Measurements from ENCODE around the gene SLC17A2.
"Not testable (repeated sequence)": the region's sequence is repeated elsewhere in the genome, so short reads cannot be mapped to it uniquely, and the experiment has no call there.

SLC17A2 gene

GRCh38 chr6:25951296-25952032, 21.0 kb upstream of the SLC17A2 start:
- no peak for DNase-seq

DNA sequence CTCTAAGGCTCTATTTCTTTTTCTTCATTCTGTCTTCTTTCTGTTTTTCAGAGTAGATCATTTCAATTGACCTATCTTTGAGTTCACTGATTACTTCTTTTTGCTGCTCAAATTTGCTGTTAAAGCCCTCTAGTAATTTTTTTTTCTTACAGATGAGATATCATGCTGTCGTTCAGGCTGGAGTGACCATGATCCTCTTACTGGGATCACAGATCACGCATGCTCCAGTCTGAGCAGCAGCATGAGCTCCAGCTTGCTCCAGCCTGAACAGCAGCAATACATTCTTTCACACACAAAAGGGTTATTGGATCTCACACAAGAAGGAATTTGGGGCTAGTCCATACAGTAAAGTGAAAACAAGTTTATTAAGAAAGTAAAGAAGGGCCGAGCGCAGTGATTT, 19.8 kb upstream of the SLC17A2 start:
- no peak for DNase-seq

DNA sequence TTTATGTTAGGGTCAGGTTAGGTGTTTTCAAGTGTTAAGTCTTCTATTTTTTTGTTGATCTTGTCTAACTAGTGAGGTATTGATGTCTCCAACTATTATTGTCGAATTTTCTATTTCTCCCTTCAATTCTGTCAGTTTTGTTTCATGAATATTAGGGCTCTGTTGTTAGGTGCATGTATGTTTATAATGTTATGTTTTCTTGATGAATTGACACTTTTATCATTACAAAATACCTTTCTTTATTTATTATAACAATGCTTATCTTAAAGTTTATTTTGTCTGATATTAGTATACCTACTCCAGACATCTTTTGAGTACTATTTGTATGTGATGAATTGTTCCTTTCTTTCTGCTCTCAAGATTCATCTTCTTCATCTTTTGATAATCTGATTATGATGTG, 19.2 kb upstream of the SLC17A2 start:
- no peak for DNase-seq

DNA sequence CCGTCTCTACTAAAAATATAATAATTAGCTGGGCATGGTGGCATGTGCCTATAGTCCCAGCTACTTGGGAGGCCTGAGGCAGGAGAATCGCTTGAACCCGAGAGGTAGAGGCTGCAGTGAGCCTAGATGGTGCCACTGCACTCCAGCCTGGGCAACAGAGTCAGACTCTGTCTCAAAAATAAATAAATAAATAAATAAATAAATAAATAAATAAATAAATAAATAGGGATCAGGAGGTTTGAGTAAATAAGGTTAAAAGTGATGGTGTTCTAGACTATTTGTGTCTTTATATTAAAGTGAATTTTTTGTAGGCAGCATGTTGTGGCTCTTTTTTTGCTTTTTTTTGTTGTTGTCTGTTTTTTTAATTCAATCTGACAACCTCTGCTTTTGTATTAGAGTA, 17.0 kb upstream of the SLC17A2 start:
- DNase-seq, result not testable (repeated sequence)

DNA sequence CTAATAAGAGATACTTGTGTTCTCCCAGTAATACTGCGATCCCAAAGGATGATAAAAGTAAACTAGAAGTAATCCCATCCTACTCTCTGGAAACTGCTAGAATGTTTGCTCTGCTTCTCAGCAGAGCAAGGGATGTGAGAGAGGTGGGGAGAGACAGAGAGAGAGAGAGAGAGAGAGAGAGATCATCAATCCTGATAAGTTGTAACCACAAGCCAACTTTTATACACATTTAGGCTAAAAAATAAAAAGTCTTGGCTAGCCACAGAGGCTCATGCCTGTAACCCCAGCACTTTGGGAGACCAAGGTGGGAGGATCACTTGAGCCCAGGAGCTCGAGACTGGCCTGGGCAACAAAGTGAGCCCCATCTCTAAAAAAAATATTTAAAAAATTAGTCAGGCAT, 16.1 kb upstream of the SLC17A2 start:
- DNase-seq, result no peak

- not testable (repeated sequence) for DNase-seq
Observed at GRCh38 chr6:25945738-25946137, 15.2 kb upstream of the SLC17A2 start.

GRCh38 chr6:25944688-25945574, 14.4 kb upstream of the SLC17A2 start:
- no peak for DNase-seq

DNA sequence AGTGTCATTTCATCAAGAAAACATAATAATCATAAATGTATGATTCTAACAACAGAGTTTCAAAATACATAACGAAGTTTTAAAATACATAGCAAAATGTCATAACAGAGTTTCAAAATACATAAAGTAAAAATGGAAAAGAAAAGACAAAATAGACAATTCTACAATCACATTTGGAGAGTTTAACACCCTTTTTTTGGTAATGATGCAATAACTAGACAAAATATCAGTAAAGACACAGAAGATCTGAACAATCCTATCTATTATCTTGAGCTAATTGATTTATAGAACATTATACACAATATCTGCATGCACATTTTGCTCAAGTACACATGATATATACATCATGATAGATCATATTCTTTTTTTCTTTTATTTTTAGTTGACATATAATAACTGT, 13.4 kb upstream of the SLC17A2 start:
- DNase-seq, result no peak

DNA sequence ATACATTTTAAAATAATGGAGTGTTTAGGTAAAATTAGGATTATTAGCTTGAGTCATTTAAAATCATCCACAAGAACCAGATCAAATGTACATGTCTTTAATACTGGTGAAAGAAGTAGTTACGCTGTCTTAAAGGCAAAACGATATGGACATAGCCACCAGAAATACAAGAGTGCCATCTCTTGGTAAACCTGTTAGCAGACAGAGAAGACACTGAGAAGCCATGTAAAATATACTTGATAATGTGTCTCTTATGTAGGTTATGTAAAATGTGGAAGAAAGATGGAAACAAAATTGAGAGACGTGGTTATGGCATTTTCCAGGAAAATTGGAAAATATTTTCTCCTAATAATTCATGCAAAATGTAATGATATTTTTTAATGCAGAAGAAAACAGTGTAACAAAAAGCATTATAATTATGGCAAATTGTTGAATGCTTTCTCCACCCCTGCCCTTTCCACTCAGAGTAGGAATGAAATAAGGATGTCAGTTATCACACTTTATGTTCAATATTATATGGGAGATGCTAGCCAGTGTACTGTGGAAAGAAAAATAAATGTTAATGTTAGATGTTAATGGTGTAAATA, 12.2 kb upstream of the SLC17A2 start:
- DNase-seq, result no peak

DNA sequence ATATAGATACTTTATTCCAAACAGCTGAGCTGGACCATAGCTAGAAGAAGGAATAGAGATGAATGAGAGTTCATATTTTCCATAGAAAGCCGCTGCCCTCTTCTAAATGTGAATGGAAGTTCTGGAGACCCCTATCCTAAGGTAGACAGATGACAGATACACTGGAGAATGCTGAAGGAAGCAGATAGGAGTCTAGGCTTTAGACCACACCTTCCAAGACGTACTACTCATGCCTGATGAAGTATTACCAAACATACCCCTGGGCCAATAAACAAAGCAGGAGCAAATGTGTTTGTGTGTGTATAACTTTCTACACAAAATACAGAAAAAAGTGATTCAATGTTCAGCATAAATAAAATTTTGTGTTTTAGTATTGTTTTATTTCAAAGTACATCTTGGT, 9.1 kb upstream of the SLC17A2 start:
- no peak for DNase-seq

GRCh38 chr6:25935953-25936352, 5.5 kb upstream of the SLC17A2 start:
- DNase-seq, result no peak

DNA sequence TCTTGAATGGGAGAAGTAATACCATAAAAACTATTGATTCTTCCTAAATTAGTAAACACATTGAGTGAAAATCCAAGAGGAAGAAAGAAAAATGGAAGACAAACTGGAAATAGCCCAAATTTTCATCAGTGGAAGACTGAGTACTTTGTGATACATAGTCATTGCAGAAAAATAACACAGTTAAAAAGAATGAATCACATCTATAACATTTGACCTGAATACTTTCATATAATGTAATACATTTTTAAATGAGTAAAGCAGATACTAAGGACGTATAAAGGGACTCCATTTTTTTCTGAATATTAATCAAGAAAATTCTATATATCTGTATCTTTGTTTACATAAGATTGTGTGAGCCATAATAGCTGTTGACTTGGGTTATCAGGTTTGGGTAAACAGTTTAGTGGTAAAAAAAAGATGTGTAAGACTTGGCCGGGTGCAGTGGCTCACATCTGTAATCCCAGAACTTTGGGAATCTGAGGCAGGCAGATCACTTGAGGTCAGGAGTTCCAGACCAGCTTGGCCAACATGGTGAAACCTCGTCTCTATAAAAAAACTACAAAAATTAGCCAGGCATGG, 4.3 kb upstream of the SLC17A2 start:
- DNase-seq, result no peak

- no peak for DNase-seq
Observed at GRCh38 chr6:25934156-25934555, 3.7 kb upstream of the SLC17A2 start.

GRCh38 chr6:25931411-25931709, 869 bp upstream of the SLC17A2 start:
- DNase-seq, result no peak

GRCh38 chr6:25929785-25930184, 706 bp downstream of the SLC17A2 start:
- not testable (repeated sequence) for DNase-seq

- DNase-seq, result no peak
Observed at GRCh38 chr6:25928562-25929324, 1.7 kb downstream of the SLC17A2 start.

DNA sequence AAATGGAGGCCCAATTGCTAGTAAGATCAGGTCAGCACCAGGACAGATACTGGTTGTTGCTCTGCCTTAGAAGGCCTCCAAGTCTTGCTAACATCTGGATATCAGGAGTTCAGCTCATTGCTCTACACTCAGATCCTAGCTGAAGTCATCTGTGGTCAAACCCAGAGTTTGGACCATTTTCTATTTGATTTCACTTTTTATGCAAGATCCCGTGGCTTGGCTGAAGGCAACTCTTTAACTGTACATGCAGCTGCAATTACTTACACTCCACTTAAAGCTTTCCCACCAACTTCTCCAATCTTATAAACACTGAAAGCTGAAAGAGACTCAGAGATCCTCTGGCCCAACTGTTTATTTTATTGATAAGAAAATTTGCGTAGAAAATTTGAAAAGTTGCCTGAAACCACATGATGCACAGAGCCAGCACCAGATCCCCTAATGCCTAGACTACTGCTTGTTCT, 2.7 kb downstream of the SLC17A2 start:
- no peak for DNase-seq

- DNase-seq, result no peak
Observed at GRCh38 chr6:25927178-25927577, 3.3 kb downstream of the SLC17A2 start.

GRCh38 chr6:25925876-25926275, 4.6 kb downstream of the SLC17A2 start:
- no peak for DNase-seq

DNA sequence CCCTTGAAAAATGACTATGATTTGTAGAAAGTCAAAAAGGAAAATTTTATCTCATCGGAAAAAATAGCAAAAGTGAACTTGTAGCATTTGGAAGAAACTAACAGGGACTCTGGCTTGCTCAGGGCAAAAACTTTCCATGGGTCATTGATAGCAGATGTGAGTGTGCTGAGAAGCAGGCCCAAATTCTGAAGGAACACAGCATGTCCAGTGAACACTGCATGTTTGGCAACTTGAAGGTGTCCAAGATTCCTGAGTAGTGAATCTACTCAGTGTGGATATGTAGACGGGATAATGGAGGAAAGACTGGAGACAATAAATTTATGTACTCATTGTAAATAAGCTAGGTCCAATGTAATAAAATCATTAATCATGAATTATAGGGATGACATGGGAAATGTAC, 8.2 kb downstream of the SLC17A2 start:
- no peak for DNase-seq

- no peak for DNase-seq
Observed at GRCh38 chr6:25921525-25922203, 8.8 kb downstream of the SLC17A2 start.

DNA sequence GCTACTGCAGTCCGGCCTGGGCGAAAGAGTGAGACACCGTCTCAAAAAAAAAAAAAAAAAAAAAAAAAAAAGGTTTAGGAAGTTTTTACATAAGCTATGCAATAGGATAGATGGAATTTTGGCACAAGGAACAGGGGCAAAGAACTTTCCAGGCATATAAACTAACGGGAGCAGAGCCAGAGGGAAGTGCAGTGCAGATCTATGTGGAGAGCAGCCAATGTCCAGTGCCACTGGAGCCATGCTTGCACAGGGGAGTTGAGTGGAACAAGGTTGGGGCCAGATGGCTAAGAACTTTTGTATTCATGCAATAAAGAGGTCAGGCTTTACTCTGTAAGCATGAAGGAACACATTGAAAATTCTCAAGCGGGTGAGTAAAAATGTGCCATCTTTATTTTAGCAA, 10.8 kb downstream of the SLC17A2 start:
- DNase-seq, result no peak

Measured in activated CD8-positive, alpha-beta memory T cell treated with anti-CD3 and anti-CD28 coated beads for 24 hours (primary cell).